A549 (cell line): Measurements from ENCODE around the gene SPTBN4. TPM values are rescaled to one million over a fixed set of nuclear protein-coding genes. Genes with fewer than 3 reads are reported as not detected.

Experiments
- ATAC-seq, 2 experiments: fragments of 200-7000 bp in 1 of 2; fragments of >200 bp in 1 of 2; cut with Nextera tagmentation in 1 of 2; cut with Tn5 transposase in 1 of 2; 3 replicates each; pipeline versions ENCODE4 v1.8.0 to v1.9.1; 2018 to 2020; ENCODE audit warnings: mild to moderate bottlenecking in 1 of 2, moderate library complexity in 1 of 2
- CTCF ChIA-PET: fragments of 300-600 bp; sonication (Branson Sonifier 250); formaldehyde crosslinking; extraction: SDS; loops from one replicate; lab custom pipeline; 2021; ENCODE audit warnings: antibody characterized with exemption, inconsistent platforms; lab: Yijun Ruan, JAX
- POLR2A ChIA-PET: fragments of 350-600 bp; formaldehyde crosslinking; extraction: SDS; loops from one replicate; lab custom pipeline; 2021; ENCODE audit warnings: antibody characterized with exemption, inconsistent platforms; lab: Yijun Ruan, JAX
- DNase-seq, 2 experiments: peaks; one replicate each; pipeline versions ENCODE4 v3.0.0 to v3.0.0-alpha.2; 2011 to 2016; ENCODE audit warnings: low read depth in 1 of 2, low spot score in 1 of 2
- FAIRE-seq: peaks from 2 replicates; lab custom pipeline; 2011; peaks lifted over from hg19 to GRCh38; lab: Jason Lieb, UNC
- H3K27ac ChIP-seq, 2 experiments: fragments of >200 bp; sonication (Bioruptor Twin); formaldehyde crosslinking; 3 replicates each; pipeline ENCODE4 v1.5.1; 2016 to 2017
- H3K4me1 ChIP-seq: fragments of >200 bp; sonication (Bioruptor Twin); formaldehyde crosslinking; 3 replicates; pipeline ENCODE4 v1.6.1; 2016
- H3K4me2 ChIP-seq: fragments of >200 bp; sonication (Bioruptor Twin); formaldehyde crosslinking; 3 replicates; pipeline ENCODE4 v1.6.1; 2016
- H3K4me3 ChIP-seq: fragments of >200 bp; sonication (Bioruptor Twin); formaldehyde crosslinking; 3 replicates; pipeline ENCODE4 v1.5.1; 2016
- H3K9me3 ChIP-seq: fragments of >200 bp; sonication (Bioruptor Twin); formaldehyde crosslinking; 3 replicates; pipeline ENCODE4 v1.6.1; 2016
- ATOH8 ChIP-seq: fragments of 250-450 bp; sonication (Bioruptor Pico); IDR thresholded peaks from 2 replicates; pipeline ENCODE4 v1.5.0; 2020; ENCODE audit warnings: low read depth, mild to moderate bottlenecking, moderate library complexity
- CBX2 ChIP-seq: fragments of 200-600 bp; sonication (generic); IDR thresholded peaks from 2 replicates; pipeline ENCODE4 v1.6.1; 2016; ENCODE audit warnings: low read depth, mild to moderate bottlenecking, borderline replicate concordance
- CBX8 ChIP-seq: fragments of 200-600 bp; sonication (generic); IDR thresholded peaks from 2 replicates; pipeline ENCODE4 v1.6.1; 2016
- EHF ChIP-seq: fragments of 250-450 bp; sonication (Bioruptor Pico); IDR thresholded peaks from 2 replicates; pipeline ENCODE4 v1.5.0; 2020; ENCODE audit warnings: mild to moderate bottlenecking
- ELK1 ChIP-seq: fragments of 150-350 bp; IDR thresholded peaks from 2 replicates; pipeline ENCODE4 v1.6.1; 2014; ENCODE audit warnings: low read depth, mild to moderate bottlenecking, low read length
- EP300 ChIP-seq, 2 experiments: fragments of >200 bp; sonication (Bioruptor Twin); formaldehyde crosslinking; IDR thresholded peaks; 2 replicates in 1 of 2; 3 replicates in 1 of 2; pipeline ENCODE4 v1.6.1; 2016 to 2017
- FOSB ChIP-seq: fragments of 250-450 bp; sonication (Bioruptor Pico); IDR thresholded peaks from 2 replicates; pipeline ENCODE4 v1.5.0; 2020; ENCODE audit warnings: mild to moderate bottlenecking, moderate library complexity
- FOSL2 ChIP-seq, 2 experiments: fragments of 450-650 bp in 1 of 2; fragments of >200 bp in 1 of 2; sonication (Bioruptor Twin) in 1 of 2; formaldehyde crosslinking; IDR thresholded peaks; 2 replicates each; pipeline versions ENCODE4 v1.5.0 to v1.6.1; 2016 to 2020; ENCODE audit warnings: mild to moderate bottlenecking in 1 of 2, moderate library complexity in 1 of 2
- FOXS1 ChIP-seq: fragments of 250-450 bp; sonication (Bioruptor Pico); IDR thresholded peaks from 2 replicates; pipeline ENCODE4 v1.5.0; 2020; ENCODE audit warnings: mild to moderate bottlenecking, moderate library complexity
- HOXA7 ChIP-seq: fragments of 250-450 bp; sonication (Bioruptor Pico); IDR thresholded peaks from 2 replicates; pipeline ENCODE4 v1.5.0; 2020; ENCODE audit warnings: mild to moderate bottlenecking, moderate library complexity
- HOXB5 ChIP-seq: fragments of 250-450 bp; sonication (Bioruptor Pico); IDR thresholded peaks from 2 replicates; pipeline ENCODE4 v1.5.0; 2020; ENCODE audit warnings: mild to moderate bottlenecking, moderate library complexity
- JUN ChIP-seq, 2 experiments: fragments of >200 bp; sonication (Bioruptor Twin); formaldehyde crosslinking; IDR thresholded peaks; 2 replicates in 1 of 2; 3 replicates in 1 of 2; pipeline ENCODE4 v1.6.1; 2016 to 2017
- JUNB ChIP-seq: fragments of >200 bp; sonication (Bioruptor Twin); formaldehyde crosslinking; IDR thresholded peaks from 2 replicates; pipeline ENCODE4 v1.6.1; 2016
- KDM1A ChIP-seq: fragments of 200-600 bp; sonication (generic); IDR thresholded peaks from 2 replicates; pipeline ENCODE4 v1.6.1; 2016; ENCODE audit warnings: low read depth, mild to moderate bottlenecking
- KDM5A ChIP-seq: fragments of 200-600 bp; sonication (generic); IDR thresholded peaks from 2 replicates; pipeline ENCODE4 v1.6.1; 2016; ENCODE audit warnings: antibody characterized with exemption, mild to moderate bottlenecking
- MAFK ChIP-seq: fragments of 450-650 bp; IDR thresholded peaks from 2 replicates; pipeline ENCODE4 v1.6.1; 2014; ENCODE audit not compliant: partially characterized antibody
- MAX ChIP-seq: IDR thresholded peaks from 2 replicates; pipeline ENCODE4 v1.6.1; 2012
- MAZ ChIP-seq: fragments of 150-350 bp; IDR thresholded peaks from 2 replicates; pipeline ENCODE4 v1.6.1; 2014; ENCODE audit warnings: antibody characterized with exemption, low read depth, low read length, borderline replicate concordance
- MYC ChIP-seq: IDR thresholded peaks from 2 replicates; pipeline ENCODE4 v1.6.1; 2012; ENCODE audit warnings: mild to moderate bottlenecking, inconsistent platforms, low read length, improper control_type of control experiment, borderline replicate concordance
- NPAS2 ChIP-seq: fragments of 250-450 bp; sonication (Bioruptor Pico); IDR thresholded peaks from 2 replicates; pipeline ENCODE4 v1.8.0; 2022; ENCODE audit warnings: mild to moderate bottlenecking, moderate library complexity, borderline replicate concordance
- POLR2A ChIP-seq: IDR thresholded peaks from 2 replicates; pipeline ENCODE4 v1.6.1; 2012; ENCODE audit warnings: mild to moderate bottlenecking, low read length
- RAD21 ChIP-seq, 2 experiments: fragments of >200 bp in 1 of 2; sonication (Bioruptor Twin) in 1 of 2; formaldehyde crosslinking in 1 of 2; IDR thresholded peaks in 1 of 2; conservative IDR thresholded peaks in 1 of 2; 2 replicates in 1 of 2; 3 replicates in 1 of 2; pipeline ENCODE4 v1.6.1; 2012 to 2018; ENCODE audit warnings: inconsistent platforms in 1 of 2
- RCOR1 ChIP-seq: fragments of 150-350 bp; IDR thresholded peaks from 2 replicates; pipeline ENCODE4 v1.6.1; 2014; ENCODE audit warnings: antibody characterized with exemption, low read length, low read depth
- RFX5 ChIP-seq: fragments of 450-650 bp; IDR thresholded peaks from 2 replicates; pipeline ENCODE4 v1.7.1; 2014; ENCODE audit warnings: antibody characterized with exemption, mild to moderate bottlenecking, moderate library complexity
- RNF2 ChIP-seq: fragments of 200-600 bp; sonication (generic); IDR thresholded peaks from 2 replicates; pipeline ENCODE4 v1.6.1; 2016; ENCODE audit warnings: low read depth, mild to moderate bottlenecking, antibody characterized with exemption, moderate library complexity, borderline replicate concordance
- SMC3 ChIP-seq: fragments of >200 bp; sonication (Bioruptor Twin); formaldehyde crosslinking; IDR thresholded peaks from 3 replicates; pipeline ENCODE4 v1.6.1; 2018; ENCODE audit warnings: inconsistent platforms
- TFCP2L1 ChIP-seq: fragments of 250-450 bp; sonication (Bioruptor Pico); IDR thresholded peaks from 2 replicates; pipeline ENCODE4 v1.5.0; 2021; ENCODE audit warnings: mild to moderate bottlenecking
- ZSCAN20 ChIP-seq: fragments of 250-450 bp; sonication (Bioruptor Pico); IDR thresholded peaks from 2 replicates; pipeline ENCODE4 v1.8.0; 2022; ENCODE audit warnings: mild to moderate bottlenecking, moderate library complexity
- WGBS: methylation state at CpG from one replicate; pipeline ENCODE4 v1.1.6; 2017; ENCODE audit errors: missing lambda C conversion rate; 5-methylcytosine and 5-hydroxymethylcytosine counted together
- polyA plus RNA-seq, 4 experiments: library from polyadenylated mRNA; depleted of rRNA in 3 of 4; stranded (reverse); fragments of >200 nt; fragmentation: RNase III in 1 of 4; extraction: RNeasy Plus Mini Kit Qiagen cat#74134 plus additional on column Dnase treatment in 1 of 4; gene quantifications; 2 replicates in 3 of 4; 3 replicates in 1 of 4; pipeline ENCODE4 v1.2.3, GENCODE V29; 2011 to 2017
- TF ChIP-seq, protein P1 (sequence below): fragments of >200 bp; sonication (Bioruptor Twin); formaldehyde crosslinking; IDR thresholded peaks from 3 replicates; pipeline ENCODE4 v1.5.1; 2016
- TF ChIP-seq, protein P2 (sequence below): fragments of 450-650 bp; IDR thresholded peaks from 2 replicates; pipeline ENCODE4 v1.6.1; 2014; ENCODE audit warnings: antibody characterized with exemption

Gene SPTBN4
- polyA plus RNA-seq, 2 of the 4 experiments (the other 2 are of a cell fraction), result 1.4 to 2.2 TPM

GRCh38 chr19:40603389-40604170 lies 136.8 kb downstream of the SPTBN4 start (continued):
- TF ChIP-seq RNF2, result no peak
- TF ChIP-seq ATOH8, result no peak
- TF ChIP-seq JUN (IDR thresholded peaks at IDR 0.05), result peak in 1 of 2 experiments; percentile 60; a peak in 3 of 5 replicates
- peak; percentile 55 for TF ChIP-seq RFX5
- TF ChIP-seq NPAS2 (CRISPR knock-in tag), result no peak

DNA sequence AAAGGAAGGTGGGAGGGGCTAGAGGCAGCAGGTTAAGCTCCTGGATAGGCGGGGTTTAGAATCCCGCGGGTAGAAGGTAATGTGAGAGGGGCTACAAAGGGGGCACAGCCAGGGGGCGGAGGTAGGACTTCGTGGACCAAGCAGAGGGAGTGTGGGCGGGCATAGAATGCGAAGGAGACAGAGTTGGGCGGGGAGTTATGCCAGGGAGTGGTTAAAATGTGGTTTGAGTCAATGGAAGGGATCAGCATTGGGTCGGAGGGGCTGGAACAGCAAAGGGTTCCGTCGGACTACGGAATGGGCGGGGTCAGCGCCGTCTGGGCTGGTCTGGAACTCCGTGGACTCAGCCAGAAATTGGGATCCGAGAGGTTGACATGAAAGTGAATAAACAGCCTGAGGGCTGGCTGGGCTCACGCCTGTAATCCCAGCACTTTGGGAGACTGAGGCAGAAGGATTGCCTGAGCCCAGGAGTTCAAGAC lies 137.4 kb downstream of the SPTBN4 start:
- DNase-seq, result no peak
- ChIA-PET CTCF (interaction anchor here (0.5 to 35.2 kb wide), 24 partner anchors 9 to 845 kb away, joined by 3 to 2247 read pairs (median 8); partner anchors contain the start of genes BLVRB, SERTAD1 and SPTBN4), POLR2A (interaction anchor here (0.5 to 2.8 kb wide), 19 partner anchors 9 to 195 kb away, joined by 3 to 35 read pairs (median 5); partner anchors contain the start of genes ACTMAP, BLVRB, EGLN2 and RAB4B)
- ATAC-seq, result peak in 1 of 2 experiments; percentile 3; a peak in 3 of 6 replicates
- peak overlapping the region; percentile 36 for H3K4me3 ChIP-seq
- peaks cover 55% of the 10 kb centered on the region for H3K4me1 ChIP-seq
- 9% methylated on average over 18 of the region's 18 CpGs for WGBS
- peak overlapping the region; percentile 92 for H3K4me2 ChIP-seq
- H3K9me3 ChIP-seq, result no peaks in the 10 kb centered on the region
- FAIRE-seq, result no peak
- peak overlapping the region in 1 of 2 experiments; percentile 85; a peak in 3 of 6 replicates for H3K27ac ChIP-seq
- TF ChIP-seq EP300 (IDR thresholded peaks at IDR 0.05), result no peak
- TF ChIP-seq HOXB5 (CRISPR knock-in tag), result no peak; the same call in 1 of the 2 replicates
- no peak for TF ChIP-seq JUNB
- no peak for TF ChIP-seq KDM5A
- TF ChIP-seq CBX2, result no peak
- no peak for TF ChIP-seq POLR2A
- TF ChIP-seq MYC, result no peak
- TF ChIP-seq FOSL2 (IDR thresholded peaks at IDR 0.05), result no peak
- peak; percentile 32; the same call in 1 of the 2 replicates for TF ChIP-seq FOSL2 (CRISPR knock-in tag; IDR thresholded peaks at IDR 0.05)
- no peak for TF ChIP-seq RNF2
- 0 out of 2 replicates have a peak, but pooled peaks have one; percentile 50 for TF ChIP-seq RCOR1
- no peak for TF ChIP-seq MAFK
- TF ChIP-seq MAZ, result no peak
- TF ChIP-seq, protein P1, sequence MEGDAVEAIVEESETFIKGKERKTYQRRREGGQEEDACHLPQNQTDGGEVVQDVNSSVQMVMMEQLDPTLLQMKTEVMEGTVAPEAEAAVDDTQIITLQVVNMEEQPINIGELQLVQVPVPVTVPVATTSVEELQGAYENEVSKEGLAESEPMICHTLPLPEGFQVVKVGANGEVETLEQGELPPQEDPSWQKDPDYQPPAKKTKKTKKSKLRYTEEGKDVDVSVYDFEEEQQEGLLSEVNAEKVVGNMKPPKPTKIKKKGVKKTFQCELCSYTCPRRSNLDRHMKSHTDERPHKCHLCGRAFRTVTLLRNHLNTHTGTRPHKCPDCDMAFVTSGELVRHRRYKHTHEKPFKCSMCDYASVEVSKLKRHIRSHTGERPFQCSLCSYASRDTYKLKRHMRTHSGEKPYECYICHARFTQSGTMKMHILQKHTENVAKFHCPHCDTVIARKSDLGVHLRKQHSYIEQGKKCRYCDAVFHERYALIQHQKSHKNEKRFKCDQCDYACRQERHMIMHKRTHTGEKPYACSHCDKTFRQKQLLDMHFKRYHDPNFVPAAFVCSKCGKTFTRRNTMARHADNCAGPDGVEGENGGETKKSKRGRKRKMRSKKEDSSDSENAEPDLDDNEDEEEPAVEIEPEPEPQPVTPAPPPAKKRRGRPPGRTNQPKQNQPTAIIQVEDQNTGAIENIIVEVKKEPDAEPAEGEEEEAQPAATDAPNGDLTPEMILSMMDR, result no peak
- no peak for TF ChIP-seq MAX
- no peak for TF ChIP-seq FOSB
- no peak for TF ChIP-seq ELK1
- TF ChIP-seq SMC3, result no peak
- peak; percentile 43; the same call in 1 of the 2 replicates for TF ChIP-seq EHF (CRISPR knock-in tag)
- TF ChIP-seq, protein P2, sequence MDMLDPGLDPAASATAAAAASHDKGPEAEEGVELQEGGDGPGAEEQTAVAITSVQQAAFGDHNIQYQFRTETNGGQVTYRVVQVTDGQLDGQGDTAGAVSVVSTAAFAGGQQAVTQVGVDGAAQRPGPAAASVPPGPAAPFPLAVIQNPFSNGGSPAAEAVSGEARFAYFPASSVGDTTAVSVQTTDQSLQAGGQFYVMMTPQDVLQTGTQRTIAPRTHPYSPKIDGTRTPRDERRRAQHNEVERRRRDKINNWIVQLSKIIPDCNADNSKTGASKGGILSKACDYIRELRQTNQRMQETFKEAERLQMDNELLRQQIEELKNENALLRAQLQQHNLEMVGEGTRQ, result no peak
- TF ChIP-seq TFCP2L1 (CRISPR knock-in tag), result 0 out of 2 replicates have a peak, but pooled peaks have one; percentile 38
- TF ChIP-seq FOXS1, result no peak
- TF ChIP-seq CBX8, result no peak
- TF ChIP-seq ZSCAN20, result no peak
- no peak for TF ChIP-seq HOXA7 (CRISPR knock-in tag)
- TF ChIP-seq RAD21 (conservative IDR thresholded peaks at IDR 0.05 in 1 of 2, IDR thresholded peaks at IDR 0.05 in 1 of 2), result no peak
- no peak for TF ChIP-seq ATOH8
- TF ChIP-seq JUN (IDR thresholded peaks at IDR 0.05), result peak in 1 of 2 experiments; percentile 17; a peak in 2 of 5 replicates
- TF ChIP-seq KDM1A, result 0 out of 2 replicates have a peak, but pooled peaks have one; percentile 14
